T-helper 1 cell treated with Interleukin-12 subunit alpha and Interleukin-12 subunit beta and Interleukin-4 antibody, amounts not matched to agents 30 μg/mL and 1 μg/mL, for 36 hours (primary cell): ENCODE measurements around the gene SUMO4.
"Not testable (repeated sequence)": the region's sequence is repeated elsewhere in the genome, so short reads cannot be mapped to it uniquely, and the experiment has no call there.

Source experiments
- H3K27ac Mint-ChIP-seq: one replicate; pipeline ENCODE4 v1.8.0; 2021; ENCODE audit warnings: mild to moderate bottlenecking, mixed read lengths
- H3K27me3 Mint-ChIP-seq: one replicate; pipeline ENCODE4 v1.8.0; 2021; ENCODE audit warnings: low read depth, mixed read lengths
- H3K36me3 Mint-ChIP-seq: one replicate; pipeline ENCODE4 v1.8.0; 2021; ENCODE audit warnings: low read depth, mixed read lengths
- H3K4me1 Mint-ChIP-seq: one replicate; pipeline ENCODE4 v1.8.0; 2021; ENCODE audit warnings: low read depth, mixed read lengths
- H3K4me3 Mint-ChIP-seq: one replicate; pipeline ENCODE4 v1.8.0; 2021; ENCODE audit warnings: mild to moderate bottlenecking, moderate library complexity, mixed read lengths
- H3K9me3 Mint-ChIP-seq: one replicate; pipeline ENCODE4 v1.8.0; 2021; ENCODE audit warnings: mixed read lengths

Gene SUMO4

DNA sequence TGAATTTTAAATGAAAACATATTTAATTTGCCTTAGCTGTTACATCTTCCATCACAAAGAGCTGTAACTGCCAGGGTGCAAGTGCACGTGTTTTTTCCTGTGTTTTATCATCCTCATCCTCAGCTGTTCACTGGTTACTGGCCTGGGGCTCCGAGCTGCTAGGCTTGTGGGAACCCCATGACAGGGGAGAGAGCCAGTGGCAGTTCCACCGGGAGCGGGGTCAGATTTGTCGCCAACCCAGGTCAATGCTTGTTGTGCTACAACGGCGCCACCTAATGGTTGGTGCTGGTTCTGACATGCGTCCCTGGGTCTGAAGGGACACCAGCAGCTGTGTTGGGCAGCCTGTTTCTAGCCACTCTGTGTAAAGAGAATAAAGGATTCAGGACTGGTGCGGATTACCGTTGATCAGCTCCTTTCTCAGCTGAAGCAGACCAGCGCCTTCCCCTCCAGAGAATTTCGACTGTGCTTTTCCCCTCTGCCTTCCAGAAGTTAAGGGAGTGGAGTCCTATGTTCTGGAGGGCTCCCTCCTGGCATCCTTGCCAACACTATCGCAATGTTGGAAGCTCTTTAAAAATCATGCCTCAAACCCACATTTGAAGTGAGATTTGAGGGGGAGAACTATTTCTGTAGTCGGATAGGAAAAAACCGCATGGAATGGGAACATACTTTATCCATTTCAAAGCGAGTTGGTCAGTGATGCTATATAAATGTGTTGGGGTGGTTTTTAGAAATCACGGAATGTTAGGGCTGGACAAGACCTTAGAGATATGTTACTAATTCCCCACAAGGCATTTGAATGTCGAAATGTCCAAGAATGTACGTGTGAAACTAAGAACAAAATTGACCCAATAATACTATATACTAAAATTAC lies 32.1 kb downstream of the SUMO4 start:
- Mint-ChIP-seq H3K27me3 (no peaks in the 10 kb centered on the region), H3K27ac (peak overlapping the region; percentile 79), H3K9me3 (no peaks in the 10 kb centered on the region), H3K4me3 (peak overlapping the region; percentile 63), H3K4me1 (peaks cover 17% of the 10 kb centered on the region), H3K36me3 (peaks cover 6% of the 10 kb centered on the region)

DNA sequence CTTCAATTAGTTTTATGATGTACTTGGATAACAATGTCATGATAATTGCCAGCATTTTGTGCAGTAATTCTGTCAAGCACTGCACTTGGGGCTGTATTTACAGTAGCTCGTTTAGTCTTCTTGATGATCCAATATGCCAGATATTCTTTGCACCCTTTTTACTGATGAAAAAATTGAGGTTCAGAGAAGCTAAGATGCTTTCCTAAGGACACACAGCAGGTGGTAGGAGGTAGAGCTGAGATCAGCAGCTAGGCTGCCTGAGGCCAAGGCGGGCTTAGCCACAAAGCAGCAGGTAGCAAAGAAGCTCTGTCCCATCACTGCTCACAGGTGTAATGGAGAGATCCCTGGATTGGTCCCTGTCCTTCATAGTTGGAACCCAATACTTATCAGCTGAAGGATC lies 33.3 kb downstream of the SUMO4 start:
- Mint-ChIP-seq H3K27me3 (no peaks in the 10 kb centered on the region), H3K27ac (no peak overlapping the region), H3K9me3 (no peaks in the 10 kb centered on the region), H3K4me1 (peaks cover 24% of the 10 kb centered on the region), H3K4me3 (no peak overlapping the region), H3K36me3 (peaks cover 1% of the 10 kb centered on the region)

DNA sequence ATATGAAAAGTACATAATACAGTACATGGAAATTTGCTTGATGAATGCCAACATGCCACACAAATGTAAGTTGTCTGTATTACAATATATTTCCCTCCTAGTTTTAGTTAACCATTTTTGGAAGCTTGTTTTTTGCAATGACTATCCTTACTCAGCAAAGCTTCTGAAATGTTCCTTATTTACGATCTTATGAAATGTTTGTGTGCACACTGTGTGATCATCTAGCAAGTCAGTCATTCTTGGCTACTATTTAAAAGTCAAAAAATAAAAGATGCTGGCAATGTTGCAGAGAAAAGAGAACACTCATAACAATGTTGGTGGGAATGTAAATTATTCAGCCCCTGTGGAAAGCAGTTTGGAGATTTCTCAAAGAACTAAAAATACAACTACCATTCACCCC lies 33.8 kb downstream of the SUMO4 start:
- H3K4me1 Mint-ChIP-seq: peaks cover 26% of the 10 kb centered on the region
- no peak overlapping the region for H3K27ac Mint-ChIP-seq
- peaks cover 1% of the 10 kb centered on the region for H3K36me3 Mint-ChIP-seq
- H3K4me3 Mint-ChIP-seq: no peak overlapping the region
- H3K27me3 Mint-ChIP-seq: no peaks in the 10 kb centered on the region
- no peaks in the 10 kb centered on the region for H3K9me3 Mint-ChIP-seq

DNA sequence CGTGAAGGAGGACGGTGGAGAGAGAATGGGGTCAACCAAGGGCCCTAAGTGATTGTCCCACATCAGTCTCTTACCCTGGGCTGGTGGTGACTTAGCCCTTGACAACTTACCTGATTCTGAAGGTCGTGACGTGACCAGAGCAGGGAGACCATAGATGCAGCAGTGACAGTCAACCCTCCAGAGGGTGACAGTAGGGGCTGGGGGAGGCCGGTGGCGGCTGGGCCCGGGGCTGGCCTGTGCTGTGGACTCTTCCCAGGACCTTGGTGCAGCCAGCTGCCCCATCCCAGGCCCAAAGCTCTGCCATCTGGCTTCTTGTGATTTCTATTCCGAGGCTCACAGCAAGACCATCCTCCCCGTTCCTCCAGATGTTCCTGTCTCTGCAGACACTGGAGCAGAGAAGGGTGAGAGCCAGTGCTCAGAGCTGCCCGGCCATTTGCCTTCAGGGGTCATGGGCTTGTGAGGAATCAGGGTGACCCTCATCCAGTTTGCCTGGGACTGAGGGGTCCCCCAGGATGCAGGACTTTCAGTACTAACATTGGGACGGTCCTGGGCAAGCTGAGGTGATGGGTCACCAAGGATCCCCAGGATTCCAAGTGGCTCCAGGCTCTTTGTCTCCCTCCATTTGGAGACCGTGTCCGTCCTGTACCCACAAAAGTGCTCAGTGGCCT lies 36.0 kb downstream of the SUMO4 start:
- no peak overlapping the region for H3K4me3 Mint-ChIP-seq
- no peaks in the 10 kb centered on the region for H3K36me3 Mint-ChIP-seq
- H3K27me3 Mint-ChIP-seq: no peaks in the 10 kb centered on the region
- no peak overlapping the region for H3K27ac Mint-ChIP-seq
- H3K4me1 Mint-ChIP-seq: peaks cover 27% of the 10 kb centered on the region
- H3K9me3 Mint-ChIP-seq: no peaks in the 10 kb centered on the region

DNA sequence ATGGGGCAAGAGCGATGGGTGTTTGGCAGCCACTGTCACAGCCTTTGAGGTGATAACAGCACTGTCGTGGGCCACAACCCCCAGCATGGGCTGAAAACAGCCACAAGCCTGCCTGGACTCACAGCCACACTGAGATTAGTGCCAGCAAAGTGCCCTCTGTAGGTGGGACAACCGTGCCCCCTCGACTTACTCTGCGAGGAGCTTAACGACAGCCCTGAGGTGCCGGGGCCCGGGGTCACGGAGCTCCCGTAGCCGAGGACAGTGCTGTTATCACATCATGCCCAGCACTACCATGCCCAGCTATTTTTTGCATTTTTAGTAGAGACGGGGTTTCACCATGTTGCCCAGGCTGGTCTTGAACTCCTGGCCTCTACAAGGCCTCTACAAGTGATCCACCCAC lies 36.6 kb downstream of the SUMO4 start:
- Mint-ChIP-seq H3K9me3 (no peaks in the 10 kb centered on the region), H3K27me3 (no peaks in the 10 kb centered on the region), H3K27ac (no peak overlapping the region), H3K36me3 (no peaks in the 10 kb centered on the region), H3K4me3 (no peak overlapping the region), H3K4me1 (peaks cover 27% of the 10 kb centered on the region)

DNA sequence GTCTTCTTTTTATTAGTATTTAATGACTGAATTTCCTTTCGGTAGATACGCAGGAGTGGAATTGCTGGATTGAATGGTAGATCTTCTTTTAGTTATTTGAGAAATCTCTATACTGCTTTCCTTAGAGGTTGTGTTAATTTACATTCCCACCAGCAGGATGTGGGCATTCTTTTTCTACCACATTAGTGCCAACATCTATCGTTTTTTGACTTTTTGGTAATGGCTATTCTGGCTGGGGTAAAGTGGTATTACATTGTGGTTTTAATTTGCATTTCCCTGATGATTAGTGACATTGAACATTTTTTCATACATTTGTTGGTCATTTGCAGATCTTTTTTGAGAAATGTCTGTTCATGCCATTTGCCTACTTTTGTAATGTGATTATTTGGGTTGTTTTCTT lies 37.1 kb downstream of the SUMO4 start:
- Mint-ChIP-seq H3K27ac (no peak overlapping the region), H3K9me3 (no peaks in the 10 kb centered on the region), H3K36me3 (no peaks in the 10 kb centered on the region), H3K4me3 (no peak overlapping the region), H3K4me1 (peaks cover 23% of the 10 kb centered on the region), H3K27me3 (no peaks in the 10 kb centered on the region)

DNA sequence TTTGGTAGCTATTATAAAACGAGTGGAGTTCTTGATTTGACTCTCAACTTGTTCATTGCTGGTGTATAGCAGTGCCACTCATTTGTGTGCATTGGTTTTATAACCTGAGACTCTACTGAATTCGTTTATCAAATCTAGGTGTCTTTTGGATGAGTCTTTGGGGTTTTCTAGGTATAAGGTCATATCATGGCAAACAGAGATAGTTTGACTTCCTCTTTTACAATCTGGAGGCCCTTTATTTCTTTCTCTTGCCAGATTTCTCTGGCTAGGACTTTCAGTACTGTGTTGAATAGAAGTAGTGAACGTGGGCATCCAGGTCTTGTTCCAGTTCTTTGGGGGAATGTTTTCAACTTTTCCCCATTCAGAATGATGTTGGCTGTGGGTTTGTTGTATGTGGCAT lies 38.8 kb downstream of the SUMO4 start:
- Mint-ChIP-seq H3K4me1 (peaks cover 26% of the 10 kb centered on the region), H3K27me3 (no peaks in the 10 kb centered on the region), H3K4me3 (no peak overlapping the region), H3K36me3 (no peaks in the 10 kb centered on the region), H3K9me3 (no peaks in the 10 kb centered on the region), H3K27ac (no peak overlapping the region)

DNA sequence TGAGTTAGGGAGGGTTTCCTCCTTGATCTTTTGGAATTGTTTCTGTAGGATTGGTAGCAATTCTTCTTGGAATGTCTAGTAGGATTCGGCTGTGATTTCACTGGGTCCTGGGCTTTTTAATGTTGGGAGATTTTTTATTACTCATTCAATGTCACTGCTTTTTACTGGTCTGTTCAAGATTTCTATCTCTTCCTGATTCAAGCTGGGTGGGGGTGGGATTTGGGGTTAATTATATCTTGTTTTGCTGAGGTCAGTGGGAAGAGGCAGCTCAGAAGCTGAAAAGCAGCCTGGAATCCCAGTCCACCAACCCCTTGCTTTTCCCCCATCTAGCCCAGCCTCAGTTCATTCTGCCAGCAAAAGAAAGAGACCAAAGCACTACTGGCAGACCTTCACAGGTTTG lies 39.6 kb downstream of the SUMO4 start:
- Mint-ChIP-seq H3K4me1 (peaks cover 26% of the 10 kb centered on the region), H3K9me3 (no peaks in the 10 kb centered on the region), H3K27me3 (no peaks in the 10 kb centered on the region), H3K4me3 (no peak overlapping the region), H3K27ac (no peak overlapping the region), H3K36me3 (peaks cover 2% of the 10 kb centered on the region)

DNA sequence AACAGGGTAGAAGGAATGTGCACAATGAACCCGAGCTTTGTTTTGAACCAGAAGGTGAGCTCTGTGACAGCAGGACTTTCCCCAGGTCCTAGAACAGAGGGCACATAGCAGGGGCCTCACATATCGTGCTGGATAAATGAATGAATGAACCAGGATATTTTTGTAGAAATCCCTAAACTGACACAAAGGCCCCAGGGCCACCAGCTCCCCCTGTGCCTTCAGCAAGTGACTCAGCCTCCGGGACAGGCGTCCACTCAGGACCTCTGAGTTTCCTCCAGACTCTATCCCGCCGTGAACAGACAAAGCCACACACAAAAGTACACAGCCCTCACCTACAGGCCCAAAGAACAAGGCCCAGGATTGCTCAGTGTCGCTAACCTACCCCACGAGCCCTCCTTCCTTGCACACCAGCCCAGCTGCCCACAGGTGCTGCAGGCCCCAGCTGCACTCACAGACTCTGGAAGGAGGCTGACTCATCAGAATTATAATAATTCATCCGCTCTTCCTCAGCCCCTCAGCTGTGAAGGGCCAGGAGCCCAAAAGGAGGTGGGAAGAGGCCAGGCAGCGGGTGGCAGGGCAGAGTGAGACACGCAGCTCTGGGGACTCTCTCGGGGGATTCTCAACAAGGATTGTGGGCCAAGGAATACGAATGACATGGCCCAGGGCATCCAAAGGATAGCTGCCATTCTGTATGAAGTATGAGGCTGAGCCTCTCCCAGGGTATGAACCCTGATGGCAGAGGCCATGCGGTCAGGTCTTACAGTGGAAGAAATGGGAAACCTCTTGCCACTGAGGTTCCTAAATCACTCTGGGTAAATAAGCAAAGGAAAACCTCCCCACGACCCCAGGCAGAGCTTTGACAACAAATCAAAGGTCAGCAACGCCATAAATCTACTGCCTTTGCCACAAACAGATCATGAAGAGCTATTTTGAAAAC lies 40.9 kb downstream of the SUMO4 start:
- Mint-ChIP-seq H3K9me3 (no peaks in the 10 kb centered on the region), H3K36me3 (peaks cover 3% of the 10 kb centered on the region), H3K27me3 (no peaks in the 10 kb centered on the region), H3K27ac (peak overlapping the region; percentile 36), H3K4me1 (peaks cover 26% of the 10 kb centered on the region), H3K4me3 (no peak overlapping the region)

DNA sequence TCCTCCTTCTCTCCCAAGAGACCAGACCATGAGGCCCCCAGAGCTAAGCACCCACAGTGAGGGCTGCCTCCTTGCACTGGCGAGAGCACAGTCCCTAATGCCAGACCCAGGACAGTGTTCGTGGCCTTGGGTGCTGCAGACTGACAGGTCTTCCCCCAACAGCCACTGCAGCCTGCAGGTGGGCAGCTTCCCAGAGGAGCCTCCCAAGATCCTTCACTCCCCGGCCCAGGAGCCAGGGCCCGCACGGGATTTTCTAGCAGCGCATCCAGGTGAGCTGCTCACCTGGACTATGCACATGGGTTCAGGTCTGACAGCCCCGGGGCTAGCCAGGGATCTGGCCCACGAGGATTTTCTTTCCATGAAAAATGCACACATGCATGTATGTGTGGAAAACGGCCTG lies 41.7 kb downstream of the SUMO4 start:
- H3K27me3 Mint-ChIP-seq: no peaks in the 10 kb centered on the region
- peaks cover 28% of the 10 kb centered on the region for H3K4me1 Mint-ChIP-seq
- no peak overlapping the region for H3K27ac Mint-ChIP-seq

DNA sequence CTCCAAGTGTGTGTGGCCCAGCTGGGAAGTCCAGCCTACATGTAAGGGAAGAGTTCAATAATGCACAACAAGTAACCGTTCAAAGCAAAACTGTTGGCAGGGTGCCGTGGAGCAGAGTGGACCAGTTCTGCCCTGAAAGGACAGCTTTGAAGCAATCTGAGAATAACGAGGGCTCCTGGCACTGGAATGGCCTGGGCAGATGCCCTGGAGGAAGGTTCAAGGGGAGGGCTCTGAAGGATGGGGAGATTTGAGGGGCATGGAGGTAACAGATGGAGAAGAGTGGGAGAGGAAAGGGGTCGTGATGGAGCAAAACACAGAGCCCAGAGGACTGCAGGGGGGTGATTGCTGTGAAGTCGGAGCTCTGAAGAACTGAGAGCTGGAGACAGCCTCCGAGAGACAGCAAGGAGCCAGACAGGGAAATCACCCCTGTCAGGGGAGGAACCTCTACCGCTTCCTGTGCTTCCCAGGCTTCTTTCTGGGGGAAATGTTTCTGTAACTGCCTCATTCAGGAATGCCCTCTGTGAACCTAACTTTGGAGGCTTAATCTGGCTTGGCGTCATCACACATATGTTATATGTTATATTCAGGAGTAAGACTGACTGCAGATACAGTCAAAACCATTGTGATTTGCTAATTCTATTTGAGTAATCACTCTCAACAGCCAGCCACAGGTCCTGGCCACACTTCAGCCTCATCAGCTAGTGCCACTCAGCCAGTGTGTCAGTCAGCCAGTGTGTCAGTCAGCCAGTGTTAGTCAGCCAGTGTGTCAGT lies 43.5 kb downstream of the SUMO4 start:
- peaks cover 16% of the 10 kb centered on the region for H3K4me1 Mint-ChIP-seq
- H3K4me3 Mint-ChIP-seq: no peak overlapping the region
- H3K27me3 Mint-ChIP-seq: no peaks in the 10 kb centered on the region
- H3K36me3 Mint-ChIP-seq: peaks cover 13% of the 10 kb centered on the region
- no peaks in the 10 kb centered on the region for H3K9me3 Mint-ChIP-seq
- no peak overlapping the region for H3K27ac Mint-ChIP-seq

More for the DNA sequence above, 41.7 kb downstream of the SUMO4 start:
- H3K4me3 Mint-ChIP-seq: no peak overlapping the region
- H3K36me3 Mint-ChIP-seq: peaks cover 8% of the 10 kb centered on the region
- H3K9me3 Mint-ChIP-seq: no peaks in the 10 kb centered on the region

DNA sequence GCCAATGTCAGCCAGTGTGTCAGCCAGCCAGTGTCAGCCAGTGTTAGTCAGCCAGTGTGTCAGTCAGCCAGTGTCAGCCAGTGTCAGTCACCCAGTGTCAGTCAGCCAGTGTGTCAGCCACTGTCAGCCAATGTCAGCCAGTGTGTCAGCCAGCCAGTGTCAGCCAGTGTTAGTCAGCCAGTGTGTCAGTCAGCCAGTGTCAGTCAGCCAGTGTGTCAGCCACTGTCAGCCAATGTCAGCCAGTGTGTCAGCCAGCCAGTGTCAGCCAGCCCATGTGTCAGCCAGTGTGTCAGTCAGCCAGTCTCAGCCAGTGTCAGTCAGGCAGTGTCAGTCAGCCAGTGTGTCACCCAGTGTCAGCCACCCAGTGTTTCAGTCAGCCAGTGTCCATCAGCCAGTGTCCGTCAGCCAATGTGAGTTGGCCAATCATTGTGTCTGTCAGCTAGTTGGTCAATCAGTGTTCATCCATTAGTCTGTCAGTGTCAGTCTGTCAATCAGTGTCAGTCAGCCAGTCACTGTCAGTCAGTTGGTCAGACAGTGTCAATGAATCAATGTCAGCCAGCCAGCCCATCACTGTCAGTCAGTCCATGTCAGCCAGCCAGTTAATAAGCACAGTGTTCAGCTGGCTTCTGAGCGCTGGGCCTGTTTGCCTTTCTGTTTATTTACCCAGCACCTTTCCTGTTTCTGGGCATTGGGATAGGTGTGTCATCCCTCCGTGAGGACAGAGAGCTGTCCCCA lies 44.5 kb downstream of the SUMO4 start:
- not testable (repeated sequence) for H3K4me3 Mint-ChIP-seq, H3K4me1 Mint-ChIP-seq, H3K9me3 Mint-ChIP-seq, H3K27me3 Mint-ChIP-seq
- Mint-ChIP-seq H3K27ac (peak overlapping the region; percentile 15), H3K36me3 (peaks cover 15% of the 10 kb centered on the region)

DNA sequence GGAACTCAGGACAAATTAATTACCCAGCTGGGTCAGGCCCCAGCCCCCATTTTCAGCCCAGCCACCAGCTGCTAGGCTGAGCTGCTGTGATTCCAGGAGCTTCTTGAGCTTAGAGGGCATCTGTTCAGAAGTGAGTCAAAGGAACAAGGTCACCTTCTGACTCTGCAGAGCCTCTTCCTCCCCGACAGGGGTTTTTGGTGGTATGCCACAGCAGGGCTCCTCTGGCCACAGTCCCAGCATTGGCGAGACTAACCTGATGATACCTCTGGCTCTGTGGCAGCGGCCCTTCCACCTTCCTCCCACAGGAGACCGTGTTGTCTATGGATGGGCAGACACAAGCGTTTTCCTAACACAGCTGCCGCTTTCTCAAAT lies 45.0 kb downstream of the SUMO4 start:
- H3K27ac Mint-ChIP-seq: no peak overlapping the region

More for the DNA sequence above, 45.0 kb downstream of the SUMO4 start:
- Mint-ChIP-seq H3K4me3 (no peak overlapping the region), H3K4me1 (peaks cover 6% of the 10 kb centered on the region), H3K9me3 (no peaks in the 10 kb centered on the region), H3K27me3 (no peaks in the 10 kb centered on the region), H3K36me3 (peaks cover 19% of the 10 kb centered on the region)
